ENCODE measurements around the gene FUT7. TPM values are rescaled to one million over a fixed set of nuclear protein-coding genes. Genes with fewer than 3 reads are reported as not detected.
A peak's percentile ranks its signal among the peaks of the same experiment; 100 is the strongest.

FUT7 gene
- total and polyA plus RNA-seq, 2 of the 13 experiments (the other 11 are each of a cell fraction or from before 2014, with no cell fraction given): 0.05 TPM; not detected in 1

DNA sequence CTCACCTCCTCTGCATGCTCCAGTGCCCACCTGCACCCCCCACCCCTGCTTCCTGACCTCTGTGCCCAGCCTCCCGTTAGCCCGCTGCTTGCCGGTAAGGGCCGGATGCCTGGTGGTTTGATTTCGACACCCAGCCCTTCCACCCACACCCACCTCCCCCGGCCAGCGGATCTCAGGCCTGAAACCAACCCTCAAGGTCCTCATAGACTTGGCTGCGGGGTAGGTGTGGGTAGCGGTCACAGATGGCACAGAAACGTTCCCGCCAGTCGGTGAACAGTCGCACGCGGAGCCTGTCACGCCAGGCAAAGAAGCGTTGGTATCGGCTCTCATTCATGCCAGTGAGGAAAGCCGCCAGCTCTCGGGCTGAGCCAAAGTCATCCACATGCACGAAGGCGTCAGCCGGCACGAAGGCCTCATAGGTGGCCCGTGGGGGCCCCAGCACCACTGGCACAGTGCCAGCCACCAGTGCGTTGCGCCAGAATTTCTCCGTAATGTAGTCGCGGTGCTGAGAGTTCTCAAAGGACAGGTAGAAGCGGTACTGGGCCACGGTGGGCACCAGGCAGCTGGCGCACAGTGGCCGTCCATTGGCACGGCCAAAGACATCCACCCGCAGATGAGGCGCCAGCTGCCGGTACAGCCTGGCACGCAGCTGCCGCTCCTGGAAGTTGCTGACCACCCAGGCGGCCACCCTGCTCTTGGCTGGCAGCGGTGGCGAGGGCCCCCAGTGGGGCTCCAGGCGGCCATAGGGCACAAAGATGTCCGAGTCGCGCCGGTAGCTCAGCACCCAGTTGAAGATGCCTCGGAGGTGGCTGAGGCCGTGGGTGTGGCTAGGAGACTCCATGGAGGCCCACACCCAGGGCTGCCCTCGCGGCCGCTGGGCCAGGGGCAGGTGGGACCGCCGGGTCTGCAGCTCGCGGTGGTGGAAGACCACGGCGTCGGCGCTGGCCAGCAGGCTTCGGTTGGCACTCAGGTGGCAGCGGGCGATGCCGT is 1.1 kb downstream of the FUT7 start:
- WGBS (ENCODE audit: low lambda C conversion rate): 58% methylated on average over 16 of the region's 65 CpGs
- H3K4me2 ChIP-seq (ENCODE audit: low read depth, low read length): peak overlapping the region; percentile 95
- no peak for ATAC-seq
- no peaks in the 10 kb centered on the region for H4K20me1 ChIP-seq (ENCODE audit: insufficient read depth, low read length)
- H3K27me3 ChIP-seq (ENCODE audit: control insufficient read depth in 1 of 2, insufficient read depth in 2 of 2, low read length in 2 of 2): peaks cover 0 to 19% of the 10 kb centered on the region in 2 experiments; a peak in 2 of 5 replicates
- H3K36me3 ChIP-seq (replicated peaks in 1 of 2; ENCODE audit: control insufficient read depth in 1 of 2, insufficient read depth in 2 of 2, low read length in 2 of 2): no peaks in the 10 kb centered on the region
- in situ Hi-C loops (cut with HindIII; ENCODE audit: extremely low pct_ligation_motif_present, low pct_unique_long_range_greater_than_20kb) (loop anchor here (5.0 to 10.0 kb wide), 2 partner anchors 84 to 186 kb away; partner anchors contain the start of genes AJM1, C8G and PHPT1), intact Hi-C loops (cut with micrococcal nuclease; ENCODE audit: unreplicated experiment) (no loop called here)
- H2AFZ ChIP-seq (ENCODE audit: low read length): no peak overlapping the region
- no peaks in the 10 kb centered on the region for H3K79me2 ChIP-seq (ENCODE audit: insufficient read depth, low read length)
- peaks cover 83% of the 10 kb centered on the region for H3K4me1 ChIP-seq (ENCODE audit: insufficient read depth, low read length)
- ChIA-PET CTCF (ENCODE audit: low intra/inter-chr PET ratio, low total read pairs) (no interaction called here), POLR2A (no interaction called here)
- no peaks in the 10 kb centered on the region for H3K9me3 ChIP-seq (ENCODE audit: low read length)
- DNase-seq (ENCODE audit: low spot score): no peak
- no peak for FAIRE-seq
- no peak overlapping the region for H3K9ac ChIP-seq (ENCODE audit: insufficient read depth, low read depth, low read length)
- no TSS peak for BruUV-seq (replicated peaks)
- no peak overlapping the region for H3K27ac ChIP-seq (ENCODE audit: extremely low read length, insufficient read depth, low read length)
- peak overlapping the region in 1 of 3 experiments; percentile 35; a peak in 1 of 6 replicates for H3K4me3 ChIP-seq (replicated peaks in 1 of 3; ENCODE audit: insufficient read depth in 1 of 3, low read depth in 2 of 3, low read length in 3 of 3)
- TF ChIP-seq, protein P1, sequence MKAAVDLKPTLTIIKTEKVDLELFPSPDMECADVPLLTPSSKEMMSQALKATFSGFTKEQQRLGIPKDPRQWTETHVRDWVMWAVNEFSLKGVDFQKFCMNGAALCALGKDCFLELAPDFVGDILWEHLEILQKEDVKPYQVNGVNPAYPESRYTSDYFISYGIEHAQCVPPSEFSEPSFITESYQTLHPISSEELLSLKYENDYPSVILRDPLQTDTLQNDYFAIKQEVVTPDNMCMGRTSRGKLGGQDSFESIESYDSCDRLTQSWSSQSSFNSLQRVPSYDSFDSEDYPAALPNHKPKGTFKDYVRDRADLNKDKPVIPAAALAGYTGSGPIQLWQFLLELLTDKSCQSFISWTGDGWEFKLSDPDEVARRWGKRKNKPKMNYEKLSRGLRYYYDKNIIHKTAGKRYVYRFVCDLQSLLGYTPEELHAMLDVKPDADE (CRISPR knock-in tag; IDR thresholded peaks at IDR 0.05): no peak
- TF ChIP-seq NR2F6 (IDR thresholded peaks at IDR 0.05) (no peak), NR2F6 (CRISPR knock-in tag; IDR thresholded peaks at IDR 0.05) (peak; percentile 28; the same call in 1 of the 2 replicates), ZNF274 (CRISPR knock-in tag; IDR thresholded peaks at IDR 0.05) (no peak), ZNF333 (CRISPR knock-in tag; IDR thresholded peaks at IDR 0.05; ENCODE audit: borderline replicate concordance) (no peak), HIC2 (CRISPR knock-in tag; IDR thresholded peaks at IDR 0.05; ENCODE audit: low read depth) (peak; percentile 88), ZFP91 (CRISPR knock-in tag; IDR thresholded peaks at IDR 0.05; ENCODE audit: borderline replicate concordance) (no peak), ZBTB33 (CRISPR knock-in tag; IDR thresholded peaks at IDR 0.05) (peak; percentile 46; the same call in 1 of the 2 replicates), ZSCAN25 (CRISPR knock-in tag; IDR thresholded peaks at IDR 0.05) (peak; percentile 84), KMT2A (CRISPR knock-in tag; IDR thresholded peaks at IDR 0.05) (no peak)
- TF ChIP-seq, protein P2, sequence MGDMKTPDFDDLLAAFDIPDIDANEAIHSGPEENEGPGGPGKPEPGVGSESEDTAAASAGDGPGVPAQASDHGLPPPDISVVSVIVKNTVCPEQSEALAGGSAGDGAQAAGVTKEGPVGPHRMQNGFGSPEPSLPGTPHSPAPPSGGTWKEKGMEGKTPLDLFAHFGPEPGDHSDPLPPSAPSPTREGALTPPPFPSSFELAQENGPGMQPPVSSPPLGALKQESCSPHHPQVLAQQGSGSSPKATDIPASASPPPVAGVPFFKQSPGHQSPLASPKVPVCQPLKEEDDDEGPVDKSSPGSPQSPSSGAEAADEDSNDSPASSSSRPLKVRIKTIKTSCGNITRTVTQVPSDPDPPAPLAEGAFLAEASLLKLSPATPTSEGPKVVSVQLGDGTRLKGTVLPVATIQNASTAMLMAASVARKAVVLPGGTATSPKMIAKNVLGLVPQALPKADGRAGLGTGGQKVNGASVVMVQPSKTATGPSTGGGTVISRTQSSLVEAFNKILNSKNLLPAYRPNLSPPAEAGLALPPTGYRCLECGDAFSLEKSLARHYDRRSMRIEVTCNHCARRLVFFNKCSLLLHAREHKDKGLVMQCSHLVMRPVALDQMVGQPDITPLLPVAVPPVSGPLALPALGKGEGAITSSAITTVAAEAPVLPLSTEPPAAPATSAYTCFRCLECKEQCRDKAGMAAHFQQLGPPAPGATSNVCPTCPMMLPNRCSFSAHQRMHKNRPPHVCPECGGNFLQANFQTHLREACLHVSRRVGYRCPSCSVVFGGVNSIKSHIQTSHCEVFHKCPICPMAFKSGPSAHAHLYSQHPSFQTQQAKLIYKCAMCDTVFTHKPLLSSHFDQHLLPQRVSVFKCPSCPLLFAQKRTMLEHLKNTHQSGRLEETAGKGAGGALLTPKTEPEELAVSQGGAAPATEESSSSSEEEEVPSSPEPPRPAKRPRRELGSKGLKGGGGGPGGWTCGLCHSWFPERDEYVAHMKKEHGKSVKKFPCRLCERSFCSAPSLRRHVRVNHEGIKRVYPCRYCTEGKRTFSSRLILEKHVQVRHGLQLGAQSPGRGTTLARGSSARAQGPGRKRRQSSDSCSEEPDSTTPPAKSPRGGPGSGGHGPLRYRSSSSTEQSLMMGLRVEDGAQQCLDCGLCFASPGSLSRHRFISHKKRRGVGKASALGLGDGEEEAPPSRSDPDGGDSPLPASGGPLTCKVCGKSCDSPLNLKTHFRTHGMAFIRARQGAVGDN (CRISPR knock-in tag; IDR thresholded peaks at IDR 0.05): peak; percentile 44
